Activated CD4-positive, alpha-beta T cell treated with anti-CD3 and anti-CD28 coated beads for 36 hours (primary cell): ENCODE data around the gene PLCB2. TPM values are rescaled to one million over a fixed set of nuclear protein-coding genes. Genes with fewer than 3 reads are reported as not detected.

ENCODE experiments used
- ATAC-seq: fragments of 200-7000 bp; cut with Tn5 transposase; one replicate; pipeline ENCODE4 v1.10.0; 2021; ENCODE audit warnings: mild to moderate bottlenecking, moderate library complexity
- CTCF ChIA-PET: fragments of 350-600 bp; sonication (Branson Sonifier 250); formaldehyde crosslinking; loops from one replicate; lab custom pipeline; 2021; ENCODE audit warnings: antibody characterized with exemption; lab: Charles Lee
- POLR2A ChIA-PET: fragments of 350-600 bp; sonication (Branson Sonifier 250); formaldehyde crosslinking; loops from one replicate; lab custom pipeline; 2021; ENCODE audit warnings: antibody characterized with exemption, inconsistent platforms; lab: Charles Lee
- DNase-seq: peaks from one replicate; pipeline ENCODE4 v3.0.0-alpha.2; 2020
- H3K27ac Mint-ChIP-seq: one replicate; pipeline ENCODE4 v1.8.0; 2021; ENCODE audit warnings: mixed read lengths
- H3K27me3 Mint-ChIP-seq: one replicate; pipeline ENCODE4 v1.8.0; 2021; ENCODE audit warnings: mixed read lengths
- H3K36me3 Mint-ChIP-seq: one replicate; pipeline ENCODE4 v1.8.0; 2021; ENCODE audit warnings: low read depth, mixed read lengths
- H3K4me1 Mint-ChIP-seq: one replicate; pipeline ENCODE4 v1.8.0; 2021; ENCODE audit warnings: mixed read lengths
- H3K4me3 Mint-ChIP-seq: one replicate; pipeline ENCODE4 v1.8.0; 2021; ENCODE audit warnings: mild to moderate bottlenecking, moderate library complexity, mixed read lengths
- H3K9me3 Mint-ChIP-seq: one replicate; pipeline ENCODE4 v1.8.0; 2021; ENCODE audit warnings: low read depth, mixed read lengths
- intact Hi-C, 2 experiments: fragments of 100-400 bp; cut with DNase I in 1 of 2; cut with micrococcal nuclease in 1 of 2; formaldehyde crosslinking; loops; one replicate each; pipeline versions ENCODE4 v1.14.2 to v1.15.1; 2022 to 2024; cut with DNase I, micrococcal nuclease
- total RNA-seq, 2 experiments: library from RNA; stranded (reverse); gene quantifications; one replicate each; pipeline ENCODE4 v1.2.3, GENCODE V29; 2021

Gene PLCB2
- total RNA-seq, 2 experiments from 2014 or later: 67.9 to 86.8 TPM

DNA sequence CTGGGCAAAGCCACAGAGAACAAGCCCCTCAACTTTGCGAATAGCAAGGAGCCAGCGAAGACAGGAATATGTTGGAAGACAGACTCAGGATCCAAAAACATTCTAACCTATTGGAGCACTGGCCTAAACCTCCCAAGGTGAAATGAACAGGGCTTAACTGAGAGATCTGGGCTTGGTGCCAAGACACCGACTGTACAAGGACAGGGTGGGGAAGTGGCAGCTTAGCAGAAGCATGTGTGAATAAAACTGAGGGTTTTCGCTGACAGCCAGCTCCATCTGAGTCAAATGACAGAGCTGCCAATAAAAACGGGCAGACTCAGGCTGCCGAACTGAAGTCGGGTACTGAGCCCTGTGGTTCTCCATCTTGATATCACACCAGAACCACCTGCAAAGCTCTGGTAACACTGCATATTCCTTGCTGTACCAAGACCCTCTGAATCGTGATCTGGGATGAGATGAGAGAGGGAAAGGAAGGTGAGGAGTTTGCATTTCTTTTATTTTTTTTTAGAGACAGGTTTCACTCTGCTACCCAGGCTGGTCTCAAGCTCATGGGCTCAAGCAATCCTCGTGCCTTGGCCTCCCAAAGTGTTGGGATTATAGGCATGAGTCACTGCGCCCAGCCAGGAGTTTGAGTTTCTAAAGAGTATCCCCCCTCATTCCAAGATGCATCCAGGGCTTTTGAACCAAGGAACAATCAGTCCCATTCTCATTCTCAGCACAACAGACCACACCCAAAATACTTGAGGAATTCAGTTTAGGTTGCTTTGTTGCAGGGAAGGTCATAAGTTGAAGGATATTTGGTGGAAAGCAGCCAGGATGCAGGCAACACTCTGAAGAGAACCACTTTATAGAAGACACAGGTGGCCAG, 6.0 kb upstream of the PLCB2 start:
- DNase-seq: peak; percentile 64
- peaks cover 25% of the 10 kb centered on the region for H3K4me1 Mint-ChIP-seq
- peak; percentile 47 for ATAC-seq
- intact Hi-C loops: no loop called here
- H3K27me3 Mint-ChIP-seq: peaks cover 2% of the 10 kb centered on the region
- no peak overlapping the region for H3K4me3 Mint-ChIP-seq
- H3K27ac Mint-ChIP-seq: no peak overlapping the region
- H3K9me3 Mint-ChIP-seq: no peaks in the 10 kb centered on the region
- POLR2A ChIA-PET: interaction anchor here (0.8 kb wide), 1 partner anchor 14 kb away, joined by 3 read pairs; no protein-coding TSS in a partner anchor
- CTCF ChIA-PET: interaction anchor here (0.6 to 21.7 kb wide), 10 partner anchors 6 to 1130 kb away, joined by 3 to 393 read pairs (median 4); partner anchors contain the start of gene INAFM2
- H3K36me3 Mint-ChIP-seq: no peaks in the 10 kb centered on the region

DNA sequence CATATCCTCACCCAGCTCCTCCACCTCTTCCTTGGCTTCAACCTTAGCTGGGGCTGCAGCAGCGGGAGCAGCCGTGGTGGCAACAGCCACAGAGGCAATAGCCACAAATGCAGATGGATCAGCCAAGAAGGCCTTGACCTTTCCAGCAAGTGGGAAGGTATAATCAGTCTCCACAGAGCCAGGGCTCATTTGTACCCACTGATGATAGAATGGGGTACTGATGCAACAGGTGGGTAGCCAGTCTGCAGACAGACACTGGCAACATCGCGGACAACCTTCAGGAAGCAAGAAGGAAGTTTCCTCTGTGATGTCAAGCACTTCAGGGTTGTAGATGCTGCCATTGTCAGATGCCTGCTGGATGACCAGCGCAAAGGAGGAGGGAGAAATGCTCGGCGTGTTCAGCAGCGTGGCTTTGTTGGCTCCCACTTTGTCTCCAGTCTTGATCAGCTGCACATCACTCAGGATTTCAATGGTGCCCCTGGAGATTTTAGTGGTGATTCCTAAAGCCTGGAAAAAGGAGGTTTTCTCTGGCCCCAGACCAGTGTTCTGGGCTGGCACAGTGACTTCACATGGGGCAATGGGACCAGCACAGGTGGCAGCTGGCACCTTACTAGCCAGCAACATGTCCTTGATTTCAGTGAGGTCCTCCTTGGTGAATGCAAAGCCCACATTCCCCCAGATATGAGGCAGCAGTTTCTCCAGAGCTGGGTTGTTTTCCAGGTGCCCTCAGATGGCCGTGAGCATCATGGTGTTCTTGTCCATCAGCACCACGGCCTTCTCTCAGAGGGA, 4.8 kb upstream of the PLCB2 start:
- no peak for DNase-seq
- POLR2A ChIA-PET: interaction anchor here (0.6 kb wide), 1 partner anchor 303 kb away, joined by 8 read pairs; no protein-coding TSS in a partner anchor
- intact Hi-C loops: no loop called here

DNA sequence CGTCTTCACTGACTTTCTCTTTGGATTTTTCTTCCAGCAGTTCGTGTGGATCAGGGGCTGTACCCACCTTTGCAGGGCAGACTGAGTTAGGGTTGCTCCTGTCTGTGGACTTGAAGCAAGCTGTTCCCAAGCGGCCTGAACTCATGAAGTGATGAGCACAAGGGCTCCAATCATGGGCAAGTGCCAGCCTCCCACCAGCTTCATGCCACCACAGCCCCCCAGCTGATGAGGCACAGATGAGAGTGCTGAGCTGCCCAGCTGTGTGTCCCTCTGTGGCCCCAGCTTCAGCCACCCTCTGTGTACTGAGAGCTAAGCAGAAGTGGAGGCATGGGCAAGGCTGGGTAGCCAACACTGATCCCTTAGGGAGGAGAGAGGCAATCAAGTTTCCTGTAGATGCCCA, 3.3 kb upstream of the PLCB2 start:
- no peak for ATAC-seq
- no peak for DNase-seq
- ChIA-PET POLR2A (no interaction called here), CTCF (interaction anchor here (0.9 to 21.7 kb wide), 9 partner anchors 9 to 57 kb away, joined by 3 to 393 read pairs (median 6); partner anchors contain the start of genes CCDC9B and INAFM2)
- H3K36me3 Mint-ChIP-seq: no peaks in the 10 kb centered on the region
- H3K4me3 Mint-ChIP-seq: no peak overlapping the region
- no peaks in the 10 kb centered on the region for H3K27me3 Mint-ChIP-seq
- no peak overlapping the region for H3K27ac Mint-ChIP-seq
- H3K4me1 Mint-ChIP-seq: peaks cover 35% of the 10 kb centered on the region
- intact Hi-C loops: loop anchor here (1.0 kb wide), 1 partner anchor 32 kb away; no protein-coding TSS in a partner anchor
- H3K9me3 Mint-ChIP-seq: no peaks in the 10 kb centered on the region

More for the DNA sequence above, 4.8 kb upstream of the PLCB2 start:
- no peak overlapping the region for H3K27ac Mint-ChIP-seq
- peaks cover 28% of the 10 kb centered on the region for H3K4me1 Mint-ChIP-seq
- H3K36me3 Mint-ChIP-seq: no peaks in the 10 kb centered on the region
- no peak for ATAC-seq
- peaks cover 2% of the 10 kb centered on the region for H3K27me3 Mint-ChIP-seq
- CTCF ChIA-PET: interaction anchor here (0.6 to 21.7 kb wide), 8 partner anchors 7 to 103 kb away, joined by 3 to 393 read pairs (median 16); partner anchors contain the start of genes CCDC9B and INAFM2
- H3K9me3 Mint-ChIP-seq: no peaks in the 10 kb centered on the region
- no peak overlapping the region for H3K4me3 Mint-ChIP-seq

GRCh38 chr15:40310001-40310959, 2.5 kb upstream of the PLCB2 start:
- Mint-ChIP-seq H3K4me1 (peaks cover 37% of the 10 kb centered on the region), H3K36me3 (no peaks in the 10 kb centered on the region), H3K27ac (peak overlapping the region; percentile 97), H3K9me3 (no peaks in the 10 kb centered on the region), H3K4me3 (peak overlapping the region; percentile 91), H3K27me3 (no peaks in the 10 kb centered on the region)
- intact Hi-C loops: loop anchor here (1.0 kb wide), 1 partner anchor 31 kb away; no protein-coding TSS in a partner anchor
- DNase-seq (peak; percentile 85), ATAC-seq (peak; percentile 30)
- ChIA-PET CTCF (interaction anchor here (0.5 to 21.7 kb wide), 29 partner anchors 9 to 523 kb away, joined by 3 to 393 read pairs (median 4); partner anchors contain the start of genes ANKRD63, CCDC9B, DISP2 and INAFM2), POLR2A (interaction anchor here (0.8 kb wide), 1 partner anchor 31 kb away, joined by 3 read pairs; no protein-coding TSS in a partner anchor)

GRCh38 chr15:40309344-40309862, 1.7 kb upstream of the PLCB2 start:
- Mint-ChIP-seq H3K4me1 (peaks cover 40% of the 10 kb centered on the region), H3K36me3 (no peaks in the 10 kb centered on the region), H3K9me3 (no peaks in the 10 kb centered on the region), H3K4me3 (peak overlapping the region; percentile 91), H3K27me3 (no peaks in the 10 kb centered on the region), H3K27ac (peak overlapping the region; percentile 97)
- intact Hi-C loops: loop anchor here in 1 of 2 experiments (10.0 kb wide), 1 partner anchor 525 kb away; the partner anchor contains the start of gene FSIP1
- CTCF ChIA-PET: interaction anchor here (0.5 to 21.7 kb wide), 31 partner anchors 8 to 522 kb away, joined by 3 to 393 read pairs (median 4); partner anchors contain the start of genes ANKRD63, CCDC9B, DISP2 and INAFM2
- POLR2A ChIA-PET: interaction anchor here (0.8 kb wide), 1 partner anchor 30 kb away, joined by 3 read pairs; no protein-coding TSS in a partner anchor
- ATAC-seq (no peak), DNase-seq (no peak)

DNA sequence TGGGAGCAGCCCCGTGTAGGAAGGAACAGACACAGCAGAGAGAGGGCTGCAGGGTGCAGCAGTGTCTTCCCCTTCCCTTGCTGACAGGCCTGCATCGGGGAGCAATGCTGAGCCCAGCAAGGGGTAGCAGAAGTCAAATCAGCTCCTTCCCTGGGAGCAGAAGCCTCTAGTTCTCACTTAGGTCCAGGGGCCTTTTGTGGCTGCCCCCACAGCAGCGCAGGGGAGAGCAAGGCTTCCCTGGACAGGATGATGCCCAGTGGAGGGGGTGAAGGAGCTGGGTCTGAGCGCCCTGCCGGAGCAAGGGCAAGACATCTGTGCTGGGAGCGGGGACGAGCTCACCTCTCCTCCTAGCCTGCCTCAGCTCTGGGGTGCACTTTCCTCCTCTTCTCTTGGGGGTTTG, 827 bp downstream of the PLCB2 start:
- ATAC-seq: no peak
- POLR2A ChIA-PET: interaction anchor here (0.6 to 1.5 kb wide), 2 partner anchors 18 to 102 kb away, joined by 3 to 5 read pairs; no protein-coding TSS in a partner anchor

DNA sequence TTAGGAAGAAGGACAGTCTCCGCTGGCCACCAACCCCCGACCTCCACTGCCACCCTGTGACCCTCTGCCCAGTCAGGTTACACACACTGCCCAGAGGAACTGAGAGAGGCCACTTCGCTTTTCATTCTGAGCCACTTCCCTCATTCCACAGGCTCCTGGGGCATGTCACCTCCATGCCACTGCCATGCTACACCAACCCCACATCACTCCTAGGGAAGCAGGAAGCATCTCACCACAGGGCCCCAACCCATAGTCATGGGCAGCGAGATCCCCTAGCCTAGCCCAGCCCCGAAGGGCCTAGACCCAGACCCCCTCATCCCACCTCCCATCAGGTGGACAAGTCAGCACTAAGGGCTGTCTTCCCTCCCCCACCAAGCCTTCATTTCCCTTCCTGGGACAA, 1.4 kb downstream of the PLCB2 start:
- no peaks in the 10 kb centered on the region for H3K9me3 Mint-ChIP-seq

More for the DNA sequence above, 827 bp downstream of the PLCB2 start:
- Mint-ChIP-seq H3K27ac (peak overlapping the region; percentile 78), H3K4me3 (peak overlapping the region; percentile 91), H3K9me3 (no peaks in the 10 kb centered on the region), H3K4me1 (peaks cover 31% of the 10 kb centered on the region), H3K36me3 (peaks cover 7% of the 10 kb centered on the region), H3K27me3 (no peaks in the 10 kb centered on the region)
- peak; percentile 45 for DNase-seq
- CTCF ChIA-PET: interaction anchor here (0.6 to 21.7 kb wide), 20 partner anchors 12 to 771 kb away, joined by 3 to 393 read pairs (median 5); partner anchors contain the start of genes ANKRD63, CCDC9B and INAFM2
- intact Hi-C loops: loop anchor here (1.0 to 10.0 kb wide), 5 partner anchors 16 to 522 kb away; partner anchors contain the start of genes FSIP1 (in 1 of the 2), INAFM2 (in 1 of the 2) and SRP14 (in 1 of the 2)

GRCh38 chr15:40305281-40305680, 2.5 kb downstream of the PLCB2 start:
- no peak for DNase-seq
- Mint-ChIP-seq H3K4me3 (no peak overlapping the region), H3K9me3 (no peaks in the 10 kb centered on the region), H3K27me3 (no peaks in the 10 kb centered on the region), H3K36me3 (peaks cover 21% of the 10 kb centered on the region), H3K4me1 (peaks cover 31% of the 10 kb centered on the region), H3K27ac (no peak overlapping the region)
- ChIA-PET POLR2A (no interaction called here), CTCF (interaction anchor here (0.6 to 21.7 kb wide), 4 partner anchors 20 to 192 kb away, joined by 3 to 393 read pairs (median 4); no protein-coding TSS in a partner anchor)
- intact Hi-C loops: loop anchor here in 1 of 2 experiments (10.0 kb wide), 1 partner anchor 520 kb away; the partner anchor contains the start of gene FSIP1
- ATAC-seq: no peak

More for the DNA sequence above, 1.4 kb downstream of the PLCB2 start:
- H3K27me3 Mint-ChIP-seq: no peaks in the 10 kb centered on the region
- ChIA-PET CTCF (interaction anchor here (0.8 to 21.7 kb wide), 10 partner anchors 11 to 640 kb away, joined by 3 to 393 read pairs (median 10); partner anchors contain the start of genes ANKRD63, CCDC9B and INAFM2), POLR2A (no interaction called here)
- H3K27ac Mint-ChIP-seq: peak overlapping the region; percentile 78
- H3K4me1 Mint-ChIP-seq: peaks cover 31% of the 10 kb centered on the region
- intact Hi-C loops: loop anchor here (2.0 to 10.0 kb wide), 2 partner anchors 32 to 522 kb away; partner anchors contain the start of gene FSIP1 (in 1 of the 2)
- ATAC-seq (no peak), DNase-seq (no peak)
- H3K4me3 Mint-ChIP-seq: peak overlapping the region; percentile 91
- peaks cover 11% of the 10 kb centered on the region for H3K36me3 Mint-ChIP-seq

DNA sequence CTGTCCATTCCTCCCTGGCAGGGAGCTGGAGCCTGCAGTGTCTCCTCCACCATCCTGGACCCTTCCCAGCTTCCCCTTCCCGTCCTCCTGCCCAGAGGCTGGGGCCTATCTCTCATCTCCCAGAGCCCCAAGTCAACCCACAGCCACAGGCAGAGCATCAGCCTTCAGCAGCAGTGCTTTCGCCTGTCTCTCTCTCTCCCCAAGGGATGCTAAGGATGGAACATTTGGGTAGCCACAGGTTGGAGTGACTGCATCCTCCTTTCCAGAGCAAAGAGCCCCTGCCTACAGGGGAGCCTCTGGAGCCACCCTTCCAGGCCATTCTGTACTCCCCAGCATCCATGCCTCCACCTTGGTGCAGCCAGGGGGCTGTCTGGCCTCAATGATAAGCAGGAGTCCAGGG, 4.2 kb downstream of the PLCB2 start:
- peaks cover 33% of the 10 kb centered on the region for H3K36me3 Mint-ChIP-seq
- intact Hi-C loops: loop anchor here in 1 of 2 experiments (10.0 kb wide), 1 partner anchor 519 kb away; the partner anchor contains the start of gene FSIP1
- H3K9me3 Mint-ChIP-seq: no peaks in the 10 kb centered on the region
- no peak overlapping the region for H3K4me3 Mint-ChIP-seq
- POLR2A ChIA-PET: no interaction called here
- ATAC-seq: no peak
- no peak for DNase-seq
- H3K27ac Mint-ChIP-seq: no peak overlapping the region
- H3K4me1 Mint-ChIP-seq: peaks cover 16% of the 10 kb centered on the region
- CTCF ChIA-PET: interaction anchor here (0.6 to 21.7 kb wide), 2 partner anchors 29 to 34 kb away, joined by 3 to 393 read pairs; no protein-coding TSS in a partner anchor
- H3K27me3 Mint-ChIP-seq: no peaks in the 10 kb centered on the region
